Measurements from ENCODE around the gene G6PC2.
"Not testable (repeated sequence)": the region's sequence is repeated elsewhere in the genome, so short reads cannot be mapped to it uniquely, and the experiment has no call there.

DNA sequence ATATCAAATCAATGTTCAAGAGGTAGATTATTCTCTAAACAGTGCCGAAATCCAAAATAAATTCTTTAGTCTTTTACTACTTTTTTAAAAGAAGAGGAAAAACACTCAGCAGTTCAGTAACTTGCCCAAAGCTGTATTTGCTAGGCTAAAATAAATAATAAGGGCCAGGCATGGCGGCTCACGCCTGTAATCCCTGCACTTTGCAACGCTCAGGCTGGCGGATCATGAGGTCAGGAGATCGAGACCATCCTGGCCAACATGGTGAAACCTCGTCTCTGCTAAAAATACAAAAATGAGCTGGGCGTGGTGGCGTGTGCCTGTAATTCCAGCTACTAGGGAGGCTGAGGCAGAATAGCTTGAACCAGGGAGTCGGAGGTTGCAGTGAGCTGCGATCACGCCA, 18.9 kb upstream of the G6PC2 start:
- TF ChIP-seq, protein P1, sequence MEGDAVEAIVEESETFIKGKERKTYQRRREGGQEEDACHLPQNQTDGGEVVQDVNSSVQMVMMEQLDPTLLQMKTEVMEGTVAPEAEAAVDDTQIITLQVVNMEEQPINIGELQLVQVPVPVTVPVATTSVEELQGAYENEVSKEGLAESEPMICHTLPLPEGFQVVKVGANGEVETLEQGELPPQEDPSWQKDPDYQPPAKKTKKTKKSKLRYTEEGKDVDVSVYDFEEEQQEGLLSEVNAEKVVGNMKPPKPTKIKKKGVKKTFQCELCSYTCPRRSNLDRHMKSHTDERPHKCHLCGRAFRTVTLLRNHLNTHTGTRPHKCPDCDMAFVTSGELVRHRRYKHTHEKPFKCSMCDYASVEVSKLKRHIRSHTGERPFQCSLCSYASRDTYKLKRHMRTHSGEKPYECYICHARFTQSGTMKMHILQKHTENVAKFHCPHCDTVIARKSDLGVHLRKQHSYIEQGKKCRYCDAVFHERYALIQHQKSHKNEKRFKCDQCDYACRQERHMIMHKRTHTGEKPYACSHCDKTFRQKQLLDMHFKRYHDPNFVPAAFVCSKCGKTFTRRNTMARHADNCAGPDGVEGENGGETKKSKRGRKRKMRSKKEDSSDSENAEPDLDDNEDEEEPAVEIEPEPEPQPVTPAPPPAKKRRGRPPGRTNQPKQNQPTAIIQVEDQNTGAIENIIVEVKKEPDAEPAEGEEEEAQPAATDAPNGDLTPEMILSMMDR (IDR thresholded peaks at IDR 0.05; ENCODE audit: insufficient read depth, low read depth, low read length) = not testable (repeated sequence)
- not testable (repeated sequence) for TF ChIP-seq EZH2 (IDR thresholded peaks at IDR 0.05; ENCODE audit: insufficient read depth, low read length)

Data from astrocyte (in vitro differentiated cells and primary cell).